Stimulated activated CD8-positive, alpha-beta memory T cell treated with anti-CD3 and anti-CD28 coated beads, Interleukin-7, amount 100 ng/mL, for 48 hours (primary cell): ENCODE data around the gene KRTAP4-8.
"Not testable (repeated sequence)": the region's sequence is repeated elsewhere in the genome, so short reads cannot be mapped to it uniquely, and the experiment has no call there.

Experiments used
- DNase-seq, 2 donors: peaks; one replicate each; pipeline ENCODE4 v3.0.0-alpha.2; 2020; ENCODE audit warnings: low read depth in 1 of 2; ENCODE audit errors: extremely low read depth in 1 of 2

The KRTAP4-8 gene

GRCh38 chr17:41108728-41109386, 10.9 kb upstream of the KRTAP4-8 start:
- not testable (repeated sequence) for DNase-seq

GRCh38 chr17:41107941-41108450, 10.1 kb upstream of the KRTAP4-8 start:
- DNase-seq = no peak

GRCh38 chr17:41105347-41105746, 7.4 kb upstream of the KRTAP4-8 start, which contains the start of gene KRTAP4-9:
TSS of gene KRTAP4-9 (plus strand) at chr17:41105389. CDS start at chr17:41105389, 0 bp downstream.
- not testable (repeated sequence) for DNase-seq

DNA sequence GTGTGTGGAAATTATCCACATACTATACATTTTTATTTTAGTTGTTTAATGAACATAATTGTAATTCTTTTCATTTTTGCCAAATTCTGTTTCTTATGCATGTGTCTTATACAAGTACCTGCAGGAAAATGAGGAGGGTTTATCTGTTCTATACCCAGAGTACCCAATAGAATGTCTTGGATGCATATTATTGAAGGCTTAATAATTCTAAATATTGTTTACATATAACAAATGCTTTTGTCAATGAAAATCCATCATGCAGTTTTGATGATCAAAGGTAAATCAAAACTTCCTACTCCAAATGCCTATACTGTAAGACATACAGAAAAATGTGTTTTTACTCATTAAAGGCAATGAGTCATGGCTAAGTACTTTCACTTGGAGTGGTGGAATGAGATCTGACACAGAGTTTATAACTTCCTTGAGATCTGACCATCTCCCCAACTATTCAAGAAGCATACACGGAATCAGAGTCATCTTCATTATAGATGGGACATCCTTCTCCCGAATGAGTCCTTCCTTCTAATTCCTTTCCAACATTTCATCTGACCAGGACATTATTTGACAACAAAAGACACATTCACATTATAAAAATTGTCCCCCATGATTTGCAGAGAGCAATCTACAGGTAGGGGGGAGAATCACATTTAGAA, 6.6 kb upstream of the KRTAP4-8 start:
- not testable (repeated sequence) for DNase-seq

DNA sequence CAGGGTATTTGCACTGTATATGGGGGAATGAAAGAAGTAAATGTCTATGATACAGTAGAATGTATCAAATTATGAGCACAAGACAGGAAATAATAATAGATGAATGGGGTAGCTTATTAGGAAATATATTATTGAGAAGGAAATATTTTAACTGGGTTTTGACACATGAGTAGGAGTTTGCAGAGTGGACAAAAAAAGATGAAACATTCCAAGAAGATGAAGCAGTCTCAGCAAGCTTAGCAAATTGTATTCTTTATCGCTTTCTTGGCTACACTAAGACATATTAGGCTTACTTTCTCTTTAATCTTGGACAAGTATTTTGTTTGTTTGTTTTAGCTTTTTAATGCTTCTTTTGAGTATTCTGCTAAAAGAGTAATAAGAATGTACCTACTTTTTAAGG, 6.0 kb upstream of the KRTAP4-8 start:
- no peak for DNase-seq

GRCh38 chr17:41101586-41102259, 3.8 kb upstream of the KRTAP4-8 start, which contains the start of gene KRTAP4-16:
TSS of gene KRTAP4-16 (minus strand) at chr17:41102209. CDS start at chr17:41102209, 0 bp downstream.
- no peak for DNase-seq

DNA sequence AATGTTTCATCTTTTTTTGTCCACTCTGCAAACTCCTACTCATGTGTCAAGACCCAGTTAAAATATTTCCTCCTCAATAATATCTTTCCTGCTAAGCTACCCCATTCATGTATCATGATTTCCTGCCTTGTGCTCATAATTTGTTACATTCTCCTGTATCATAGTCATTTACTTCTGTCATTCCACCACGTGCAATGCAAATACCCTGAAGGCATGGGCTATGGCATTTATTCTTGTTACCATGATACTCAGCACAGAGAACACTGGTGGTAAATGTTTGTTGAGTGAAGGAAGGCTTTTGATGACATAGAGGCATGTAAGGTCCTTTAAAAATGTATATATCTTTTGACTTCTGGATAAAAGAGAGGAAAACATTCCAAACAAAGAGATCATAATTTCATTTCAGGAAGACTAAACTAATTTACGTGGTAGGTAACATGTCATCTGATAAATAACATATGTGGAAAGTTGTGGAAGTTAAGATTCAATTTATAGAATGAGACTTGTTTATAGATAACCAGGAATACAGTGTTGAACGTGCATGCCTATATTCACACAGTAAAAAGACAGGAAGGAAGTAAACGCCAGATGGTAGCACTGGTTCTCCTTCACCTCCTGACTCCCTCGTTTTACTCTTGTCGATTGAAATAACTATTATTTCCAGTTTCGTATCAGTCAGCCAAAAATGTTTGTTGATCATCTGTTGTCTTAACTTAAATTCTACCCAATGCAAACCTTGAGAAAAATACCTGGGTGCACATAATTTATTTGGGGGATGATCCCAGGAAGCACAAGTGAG, 1.9 kb upstream of the KRTAP4-8 start:
- not testable (repeated sequence) for DNase-seq

DNA sequence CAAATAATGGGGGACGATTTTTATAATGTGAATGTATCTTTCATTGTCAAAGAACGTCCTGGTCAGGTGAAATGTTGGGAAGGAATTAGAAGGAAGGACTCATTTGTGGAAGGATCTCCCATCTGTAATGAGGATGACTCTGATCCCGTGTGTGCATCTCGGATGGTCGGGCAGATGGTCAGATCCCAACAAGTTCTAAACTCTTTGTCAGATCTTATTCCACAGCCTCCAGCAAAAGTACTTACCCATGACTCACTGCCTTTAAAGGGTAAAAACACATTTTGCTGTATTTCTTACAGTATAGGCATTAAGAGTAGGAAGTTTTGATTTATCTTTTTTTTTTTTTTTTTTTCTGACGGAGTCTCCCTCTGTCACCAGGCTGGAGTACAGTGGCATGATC, 539 bp upstream of the KRTAP4-8 start:
- no peak for DNase-seq

DNA sequence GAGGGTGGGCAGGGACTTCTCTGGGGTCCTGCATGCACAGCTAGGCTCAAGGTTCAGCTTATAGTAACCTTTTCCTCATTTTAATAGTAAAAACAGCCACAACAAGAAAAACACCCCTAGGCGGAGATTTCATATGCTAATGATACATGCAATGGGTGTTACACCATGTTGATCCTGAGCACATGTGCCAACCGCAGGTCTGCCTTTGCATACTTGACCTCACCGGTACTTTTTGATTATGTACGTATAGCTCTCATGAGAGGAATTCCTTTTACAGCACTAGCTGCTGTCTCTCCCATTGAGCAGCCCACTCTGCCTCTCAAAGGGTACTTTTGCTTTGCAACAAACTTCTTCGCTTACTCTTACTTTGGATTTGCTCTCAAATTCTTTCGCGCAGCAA, 1.9 kb downstream of the KRTAP4-8 start:
- no peak for DNase-seq

GRCh38 chr17:41088760-41089352, 9.1 kb downstream of the KRTAP4-8 start:
- not testable (repeated sequence) for DNase-seq

- not testable (repeated sequence) for DNase-seq
These were observed 13.7 kb downstream of the KRTAP4-8 start, which contains the start of gene KRTAP4-7 for GRCh38 chr17:41084100-41084856. TSS of gene KRTAP4-7 (plus strand) at chr17:41084150. CDS start at chr17:41084207, 57 bp downstream.

- DNase-seq = not testable (repeated sequence)
These were observed 14.5 kb downstream of the KRTAP4-8 start for GRCh38 chr17:41083427-41083826.

- DNase-seq = no peak
These were observed 15.3 kb downstream of the KRTAP4-8 start for GRCh38 chr17:41082626-41083025.

GRCh38 chr17:41076788-41077187, 21.2 kb downstream of the KRTAP4-8 start:
- no peak for DNase-seq

DNA sequence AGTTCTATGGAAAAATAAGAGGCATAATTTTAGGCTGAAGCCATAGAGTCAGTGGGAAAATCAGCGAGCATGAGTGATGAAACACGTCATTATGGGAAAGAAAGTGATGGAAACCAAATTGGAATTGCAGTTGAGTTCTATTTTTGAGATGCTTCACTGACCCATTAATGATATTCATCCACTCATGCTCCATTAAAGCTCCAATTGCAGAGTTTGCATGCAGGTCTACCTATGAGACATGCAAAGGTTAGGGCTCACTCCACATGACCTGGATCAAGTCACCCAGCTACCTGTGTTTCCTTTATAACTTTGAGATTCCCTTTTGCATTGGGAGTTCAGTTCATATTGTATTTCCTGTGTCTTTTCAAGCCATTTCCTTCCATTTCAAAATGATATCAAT, 24.3 kb downstream of the KRTAP4-8 start:
- DNase-seq = no peak

GRCh38 chr17:41071606-41072360, 26.2 kb downstream of the KRTAP4-8 start:
- no peak for DNase-seq

- no peak for DNase-seq
These were observed 28.9 kb downstream of the KRTAP4-8 start for GRCh38 chr17:41069031-41069430.

GRCh38 chr17:41067281-41067680, 30.7 kb downstream of the KRTAP4-8 start:
- DNase-seq = no peak
